Measurements from ENCODE around the gene MAGEB3.

MAGEB3 gene

DNA sequence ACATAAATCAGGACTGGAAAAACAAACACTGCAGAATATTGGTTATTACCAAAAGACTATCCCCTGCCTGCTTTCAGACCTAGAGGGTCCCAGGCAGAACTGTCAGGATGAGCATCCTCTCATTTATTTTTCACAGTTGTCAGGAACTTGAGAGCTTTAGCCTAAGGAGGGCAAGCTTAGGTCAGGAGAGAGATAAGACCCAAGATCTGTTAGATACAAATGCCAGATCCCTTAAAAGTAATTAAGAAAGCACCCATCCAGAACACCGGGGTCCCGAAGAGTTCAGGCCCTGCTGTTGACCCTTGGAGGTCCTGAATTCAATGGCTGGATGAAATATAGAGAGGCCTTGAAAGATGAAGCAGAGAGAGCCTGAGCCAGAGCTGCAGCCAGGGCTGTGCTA is 5.9 kb upstream of the MAGEB3 start:
- no peaks in the 10 kb centered on the region for H3K27me3 ChIP-seq (ENCODE audit: control insufficient read depth, insufficient read depth, low read length)
- H3K9me3 ChIP-seq (ENCODE audit: control insufficient read depth, insufficient read depth, low read length): no peaks in the 10 kb centered on the region
- no peak overlapping the region for H3K27ac ChIP-seq (ENCODE audit: low read depth, low read length)
- no peaks in the 10 kb centered on the region for H3K36me3 ChIP-seq (ENCODE audit: control insufficient read depth, insufficient read depth, low read length)
- H3K9ac ChIP-seq (ENCODE audit: low read depth, low read length): no peak overlapping the region
- H3K4me3 ChIP-seq (ENCODE audit: low read depth, low read length): no peak overlapping the region
- H3K4me1 ChIP-seq (ENCODE audit: control insufficient read depth, insufficient read depth, low read length): peaks cover 35% of the 10 kb centered on the region

DNA sequence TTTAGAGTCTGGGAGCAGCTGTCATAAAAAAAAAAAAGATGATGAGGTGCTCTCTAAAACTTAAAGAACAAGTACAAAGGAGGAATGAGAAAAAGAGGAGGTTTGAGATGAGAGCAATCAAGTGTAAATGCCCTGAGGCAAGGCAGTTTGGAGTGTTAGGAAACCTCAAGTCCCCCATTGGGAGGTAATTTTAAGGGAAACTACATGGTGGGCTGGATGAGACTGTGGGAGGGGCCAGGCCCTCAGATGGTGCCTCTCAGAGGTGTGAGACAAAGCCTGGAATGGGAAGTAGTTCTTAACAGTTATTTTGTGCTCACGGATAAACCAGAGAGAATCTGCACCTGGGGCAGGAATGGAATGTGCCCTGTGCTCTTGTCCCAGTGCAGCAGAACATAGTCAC is 1.9 kb upstream of the MAGEB3 start:
- no peak overlapping the region for H3K9ac ChIP-seq (ENCODE audit: low read depth, low read length)
- H3K27ac ChIP-seq (ENCODE audit: low read depth, low read length): no peak overlapping the region
- H3K4me3 ChIP-seq (ENCODE audit: low read depth, low read length): no peak overlapping the region
- no peaks in the 10 kb centered on the region for H3K27me3 ChIP-seq (ENCODE audit: control insufficient read depth, insufficient read depth, low read length)
- no peaks in the 10 kb centered on the region for H3K36me3 ChIP-seq (ENCODE audit: control insufficient read depth, insufficient read depth, low read length)
- H3K4me1 ChIP-seq (ENCODE audit: control insufficient read depth, insufficient read depth, low read length): peaks cover 20% of the 10 kb centered on the region
- no peaks in the 10 kb centered on the region for H3K9me3 ChIP-seq (ENCODE audit: control insufficient read depth, insufficient read depth, low read length)

DNA sequence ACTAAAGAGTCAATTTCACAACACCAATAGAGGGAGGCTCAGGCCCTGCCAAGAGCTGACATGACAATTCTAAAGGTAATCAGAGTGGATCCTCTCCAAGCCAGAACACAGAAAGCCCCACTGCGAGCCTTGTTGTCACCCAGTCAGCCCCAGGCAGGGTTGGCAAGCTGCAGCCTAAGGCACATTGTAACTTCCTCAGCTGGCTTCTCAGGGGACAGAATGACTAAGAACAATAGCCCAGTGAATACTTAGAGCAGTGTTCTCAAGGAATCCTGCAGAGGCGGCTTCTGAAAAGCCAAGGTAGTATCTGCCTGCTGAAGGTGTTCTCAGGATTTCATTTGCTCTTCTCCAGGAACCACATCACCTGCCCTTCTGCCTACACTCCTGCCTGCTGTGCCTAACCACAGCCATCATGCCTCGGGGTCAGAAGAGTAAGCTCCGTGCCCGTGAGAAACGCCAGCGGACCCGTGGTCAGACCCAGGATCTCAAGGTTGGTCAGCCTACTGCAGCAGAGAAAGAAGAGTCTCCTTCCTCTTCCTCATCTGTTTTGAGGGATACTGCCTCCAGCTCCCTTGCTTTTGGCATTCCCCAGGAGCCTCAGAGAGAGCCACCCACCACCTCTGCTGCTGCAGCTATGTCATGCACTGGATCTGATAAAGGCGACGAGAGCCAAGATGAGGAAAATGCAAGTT is 11.4 kb downstream of the MAGEB3 start, which contains the start of gene MAGEB4:
Gene MAGEB4 (plus strand): TSS at position 277 of the 692 bp plus-strand sequence. CDS start 136 bp downstream, at position 413.
- peaks cover 11% of the 10 kb centered on the region; the same call in 1 of the 2 replicates for H3K4me1 ChIP-seq (ENCODE audit: control insufficient read depth, insufficient read depth, low read length)
- no peaks in the 10 kb centered on the region for H3K9me3 ChIP-seq (ENCODE audit: control insufficient read depth, insufficient read depth, low read length)
- no peak within 1 kb of the TSS for H3K4me3 ChIP-seq (ENCODE audit: low read depth, low read length)
- no peak within 1 kb of the TSS for H3K9ac ChIP-seq (ENCODE audit: low read depth, low read length)
- no peaks in the 10 kb centered on the region; the same call in 1 of the 2 replicates for H3K27me3 ChIP-seq (ENCODE audit: control insufficient read depth, insufficient read depth, low read length)
- H3K27ac ChIP-seq (ENCODE audit: low read depth, low read length): no peak within 1 kb of the TSS
- no peaks in the 10 kb centered on the region for H3K36me3 ChIP-seq (ENCODE audit: control insufficient read depth, insufficient read depth, low read length)

DNA sequence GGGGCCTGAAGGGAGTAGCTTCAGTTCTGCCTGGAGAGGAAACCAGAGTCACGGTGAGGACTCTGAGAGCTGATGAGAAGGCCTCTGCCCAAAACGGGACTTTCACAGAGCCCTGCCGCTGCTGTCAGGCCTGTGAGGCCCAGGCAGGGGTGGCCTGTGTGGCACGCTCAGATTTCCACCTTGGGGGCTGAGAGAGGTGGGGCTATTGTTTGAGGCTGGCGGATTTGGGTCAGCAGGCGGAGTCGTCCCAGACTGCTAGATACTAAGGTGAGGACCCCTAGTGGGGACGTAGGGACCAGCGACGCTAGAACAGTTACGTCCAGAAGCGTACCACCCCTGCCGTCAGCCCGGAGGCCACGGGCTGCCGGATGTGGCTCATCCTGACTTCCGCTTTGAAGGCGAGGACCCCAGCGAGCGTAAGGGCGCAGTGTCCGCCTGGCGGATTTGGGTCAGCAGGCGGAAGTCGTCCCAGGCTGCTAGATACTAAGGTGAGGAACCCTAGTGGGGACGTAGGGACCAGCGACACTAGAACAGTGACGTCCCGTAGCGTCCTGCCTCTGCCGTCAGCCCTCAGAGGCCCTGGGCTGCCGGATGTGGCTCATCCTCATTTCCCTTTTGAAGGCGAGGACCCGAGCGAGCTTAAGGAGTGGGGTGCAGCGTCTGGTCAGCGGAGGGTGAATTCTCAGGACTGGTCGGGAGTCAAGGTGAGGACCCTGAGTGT is 16.5 kb downstream of the MAGEB3 start, which contains the start of gene MAGEB1:
Gene MAGEB1 (plus strand): TSS at position 378 of the 721 bp plus-strand sequence. CDS start 3,348 bp downstream, outside the sequence.
- peaks cover 9% of the 10 kb centered on the region; the same call in 1 of the 2 replicates for H3K4me1 ChIP-seq (ENCODE audit: control insufficient read depth, insufficient read depth, low read length)
- no peak within 1 kb of the TSS for H3K27ac ChIP-seq (ENCODE audit: low read depth, low read length)
- H3K36me3 ChIP-seq (ENCODE audit: control insufficient read depth, insufficient read depth, low read length): no peaks in the 10 kb centered on the region
- H3K9ac ChIP-seq (ENCODE audit: low read depth, low read length): no peak within 1 kb of the TSS
- H3K27me3 ChIP-seq (ENCODE audit: control insufficient read depth, insufficient read depth, low read length): no peaks in the 10 kb centered on the region; the same call in 1 of the 2 replicates
- no peak within 1 kb of the TSS for H3K4me3 ChIP-seq (ENCODE audit: low read depth, low read length)
- no peaks in the 10 kb centered on the region; the same call in 1 of the 2 replicates for H3K9me3 ChIP-seq (ENCODE audit: control insufficient read depth, insufficient read depth, low read length)

DNA sequence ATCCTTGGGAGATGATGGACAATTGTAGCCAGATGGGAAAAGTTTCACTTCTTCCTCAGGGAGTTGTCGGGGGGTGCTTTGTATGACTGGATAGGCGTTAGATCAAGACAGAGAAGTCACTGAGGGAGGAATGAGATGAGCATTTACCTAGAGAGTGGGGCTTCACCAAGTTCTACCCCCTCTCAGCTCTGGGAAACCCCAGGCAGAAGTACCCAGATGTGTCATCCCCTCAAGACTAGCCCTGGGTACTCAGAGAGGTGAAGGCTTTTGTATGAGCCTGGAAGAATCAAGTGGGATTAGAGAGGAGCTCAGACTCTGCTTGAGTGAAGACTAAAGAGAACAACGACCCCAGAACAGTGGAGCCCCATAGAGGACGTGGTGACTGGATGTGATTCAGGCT is 18.4 kb downstream of the MAGEB3 start:
- Histone ChIP-seq H3K36me3 (ENCODE audit: control insufficient read depth, insufficient read depth, low read length) (no peaks in the 10 kb centered on the region), H3K9ac (ENCODE audit: low read depth, low read length) (no peak overlapping the region), H3K4me1 (ENCODE audit: control insufficient read depth, insufficient read depth, low read length) (peaks cover 7% of the 10 kb centered on the region; the same call in 1 of the 2 replicates), H3K27me3 (ENCODE audit: control insufficient read depth, insufficient read depth, low read length) (no peaks in the 10 kb centered on the region; the same call in 1 of the 2 replicates), H3K27ac (ENCODE audit: low read depth, low read length) (no peak overlapping the region), H3K9me3 (ENCODE audit: control insufficient read depth, insufficient read depth, low read length) (peaks cover 2% of the 10 kb centered on the region; the same call in 1 of the 2 replicates), H3K4me3 (ENCODE audit: low read depth, low read length) (no peak overlapping the region)

DNA sequence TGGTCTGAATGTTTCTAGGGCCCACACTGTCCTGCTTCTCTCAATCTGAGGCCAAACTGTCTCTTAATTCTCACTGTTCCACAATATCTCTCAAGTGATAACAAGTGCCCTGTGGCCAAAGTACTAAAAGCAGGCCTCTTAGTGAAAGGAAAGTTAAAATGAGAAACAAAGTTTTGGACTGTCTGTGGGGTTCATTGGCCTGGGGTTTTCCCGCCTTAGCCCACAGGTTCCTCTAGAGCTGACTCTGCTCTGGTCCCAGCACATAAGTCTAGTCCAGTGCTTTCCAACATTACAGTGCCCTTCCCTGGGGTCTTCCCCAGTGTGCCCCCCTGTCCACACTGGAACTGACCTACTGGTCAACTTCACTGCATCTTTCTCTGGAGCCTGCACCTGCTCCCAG is 22.8 kb downstream of the MAGEB3 start:
- no peak overlapping the region for H3K4me3 ChIP-seq (ENCODE audit: low read depth, low read length)
- H3K9ac ChIP-seq (ENCODE audit: low read depth, low read length): no peak overlapping the region
- H3K27me3 ChIP-seq (ENCODE audit: control insufficient read depth, insufficient read depth, low read length): no peaks in the 10 kb centered on the region
- no peaks in the 10 kb centered on the region for H3K4me1 ChIP-seq (ENCODE audit: control insufficient read depth, insufficient read depth, low read length)
- H3K27ac ChIP-seq (ENCODE audit: low read depth, low read length): no peak overlapping the region
- H3K9me3 ChIP-seq (ENCODE audit: control insufficient read depth, insufficient read depth, low read length): peaks cover 29% of the 10 kb centered on the region
- no peaks in the 10 kb centered on the region for H3K36me3 ChIP-seq (ENCODE audit: control insufficient read depth, insufficient read depth, low read length)

DNA sequence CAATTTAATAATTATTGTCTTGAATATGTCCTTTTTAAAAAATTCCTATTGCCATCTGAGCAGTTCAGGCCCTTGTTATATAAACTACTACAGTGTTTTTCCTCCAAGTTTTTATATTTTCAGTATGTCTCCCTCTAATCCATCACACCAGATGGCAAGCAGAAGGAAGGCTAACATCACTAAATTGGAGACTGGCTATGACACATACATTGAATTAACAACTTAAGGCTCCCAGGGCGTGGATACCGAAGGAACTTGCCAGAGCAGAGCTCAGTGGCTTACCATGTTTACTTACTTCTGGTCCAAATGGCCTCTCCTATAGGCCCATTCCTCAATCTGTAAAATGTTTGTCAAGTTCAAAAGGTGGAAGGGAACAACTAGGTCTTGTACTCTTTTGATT is 29.5 kb downstream of the MAGEB3 start:
- Histone ChIP-seq H3K4me3 (ENCODE audit: low read depth, low read length) (no peak overlapping the region), H3K4me1 (ENCODE audit: control insufficient read depth, insufficient read depth, low read length) (no peaks in the 10 kb centered on the region), H3K27ac (ENCODE audit: low read depth, low read length) (no peak overlapping the region), H3K9ac (ENCODE audit: low read depth, low read length) (no peak overlapping the region), H3K27me3 (ENCODE audit: control insufficient read depth, insufficient read depth, low read length) (no peaks in the 10 kb centered on the region), H3K36me3 (ENCODE audit: control insufficient read depth, insufficient read depth, low read length) (no peaks in the 10 kb centered on the region), H3K9me3 (ENCODE audit: control insufficient read depth, insufficient read depth, low read length) (peaks cover 16% of the 10 kb centered on the region)

DNA sequence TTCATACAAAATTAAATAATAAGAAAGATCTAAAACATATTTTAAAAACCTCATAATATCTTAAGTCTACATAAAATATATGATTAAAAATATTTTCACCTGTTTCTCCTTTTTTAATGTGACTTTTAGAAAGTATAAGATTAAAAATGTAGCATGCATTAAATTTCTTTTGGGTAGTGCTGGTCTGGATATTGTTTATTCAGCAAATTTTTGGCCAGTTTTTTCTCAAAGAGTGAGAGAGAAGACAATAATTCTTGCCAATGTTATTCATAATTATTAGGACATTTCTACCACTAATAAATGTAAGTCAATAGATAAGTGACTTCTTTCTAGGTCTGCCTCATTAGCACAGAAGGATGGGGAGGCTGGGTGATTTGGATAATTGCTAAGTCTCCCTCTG is 30.6 kb downstream of the MAGEB3 start:
- Histone ChIP-seq H3K27ac (ENCODE audit: low read depth, low read length) (no peak overlapping the region), H3K27me3 (ENCODE audit: control insufficient read depth, insufficient read depth, low read length) (no peaks in the 10 kb centered on the region), H3K4me1 (ENCODE audit: control insufficient read depth, insufficient read depth, low read length) (no peaks in the 10 kb centered on the region), H3K9me3 (ENCODE audit: control insufficient read depth, insufficient read depth, low read length) (peaks cover 11% of the 10 kb centered on the region), H3K36me3 (ENCODE audit: control insufficient read depth, insufficient read depth, low read length) (no peaks in the 10 kb centered on the region), H3K9ac (ENCODE audit: low read depth, low read length) (no peak overlapping the region), H3K4me3 (ENCODE audit: low read depth, low read length) (no peak overlapping the region)

DNA sequence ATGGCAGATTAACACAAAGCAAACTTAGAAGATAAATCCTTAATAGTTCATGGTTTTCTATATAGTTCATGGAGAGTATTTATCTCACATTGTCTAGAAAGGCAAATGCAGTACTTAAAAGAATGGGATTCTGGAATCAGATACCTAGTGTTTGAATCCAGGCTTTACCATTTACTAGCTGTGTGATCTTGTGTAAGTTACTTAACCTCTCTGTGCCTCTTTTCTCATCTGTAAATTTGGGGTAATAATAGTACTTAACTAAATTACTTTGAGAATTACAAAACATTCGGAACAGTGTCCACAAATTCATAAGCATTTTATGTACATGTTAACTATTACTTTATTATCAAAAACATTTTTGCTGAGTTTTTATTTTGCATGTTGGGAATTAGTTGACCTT is 32.3 kb downstream of the MAGEB3 start:
- no peaks in the 10 kb centered on the region for H3K9me3 ChIP-seq (ENCODE audit: control insufficient read depth, insufficient read depth, low read length)
- no peaks in the 10 kb centered on the region for H3K36me3 ChIP-seq (ENCODE audit: control insufficient read depth, insufficient read depth, low read length)
- no peaks in the 10 kb centered on the region for H3K27me3 ChIP-seq (ENCODE audit: control insufficient read depth, insufficient read depth, low read length)
- H3K9ac ChIP-seq (ENCODE audit: low read depth, low read length): no peak overlapping the region
- H3K27ac ChIP-seq (ENCODE audit: low read depth, low read length): no peak overlapping the region
- H3K4me1 ChIP-seq (ENCODE audit: control insufficient read depth, insufficient read depth, low read length): no peaks in the 10 kb centered on the region
- no peak overlapping the region for H3K4me3 ChIP-seq (ENCODE audit: low read depth, low read length)

DNA sequence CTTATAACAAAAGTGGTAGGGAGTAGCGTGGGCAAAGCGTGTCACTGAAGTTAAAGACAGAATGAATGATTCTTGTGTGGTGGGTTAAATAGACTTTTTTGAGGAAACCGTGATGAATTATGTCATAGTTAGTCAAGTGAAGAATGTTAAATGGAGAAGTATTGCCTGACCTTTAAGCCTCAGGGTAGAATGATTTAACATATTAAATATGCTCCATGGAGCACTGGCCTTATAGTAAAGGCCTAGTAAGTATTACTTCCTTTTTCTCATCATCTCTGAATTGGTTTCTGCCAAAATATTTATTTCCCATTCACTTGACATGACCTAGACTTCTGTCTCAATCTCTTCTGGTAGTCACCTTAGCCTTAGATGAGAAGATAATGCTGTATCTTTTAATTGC is 40.2 kb downstream of the MAGEB3 start:
- H3K36me3 ChIP-seq (ENCODE audit: control insufficient read depth, insufficient read depth, low read length): no peaks in the 10 kb centered on the region
- no peaks in the 10 kb centered on the region for H3K9me3 ChIP-seq (ENCODE audit: control insufficient read depth, insufficient read depth, low read length)
- no peak overlapping the region for H3K27ac ChIP-seq (ENCODE audit: low read depth, low read length)
- 0 out of 2 replicates have a peak, but pooled peaks cover 4% of the 10 kb centered on the region for H3K4me1 ChIP-seq (ENCODE audit: control insufficient read depth, insufficient read depth, low read length)
- H3K27me3 ChIP-seq (ENCODE audit: control insufficient read depth, insufficient read depth, low read length): no peaks in the 10 kb centered on the region
- no peak overlapping the region for H3K9ac ChIP-seq (ENCODE audit: low read depth, low read length)
- H3K4me3 ChIP-seq (ENCODE audit: low read depth, low read length): no peak overlapping the region

DNA sequence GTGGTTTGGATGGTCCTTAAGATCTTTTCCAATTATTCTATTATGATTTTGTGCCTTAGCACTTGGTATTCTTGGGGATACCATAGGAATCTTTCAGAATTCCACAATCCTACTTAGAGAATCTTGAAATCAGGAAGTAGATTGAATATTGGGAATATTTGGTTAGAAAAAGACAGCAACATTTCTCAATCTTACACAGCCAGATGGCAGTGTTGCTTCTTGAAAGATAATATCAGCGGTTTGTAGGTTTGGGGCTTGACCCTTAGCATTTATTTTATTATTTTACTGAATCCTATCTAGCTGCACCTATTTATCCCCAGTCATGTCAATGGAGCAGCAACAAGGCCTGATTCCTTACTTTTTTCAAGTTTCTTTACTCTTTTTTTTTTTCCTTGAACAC is 45.0 kb downstream of the MAGEB3 start:
- Histone ChIP-seq H3K27me3 (ENCODE audit: control insufficient read depth, insufficient read depth, low read length) (no peaks in the 10 kb centered on the region), H3K27ac (ENCODE audit: low read depth, low read length) (no peak overlapping the region), H3K4me1 (ENCODE audit: control insufficient read depth, insufficient read depth, low read length) (0 out of 2 replicates have a peak, but pooled peaks cover 4% of the 10 kb centered on the region), H3K36me3 (ENCODE audit: control insufficient read depth, insufficient read depth, low read length) (no peaks in the 10 kb centered on the region), H3K9ac (ENCODE audit: low read depth, low read length) (no peak overlapping the region), H3K9me3 (ENCODE audit: control insufficient read depth, insufficient read depth, low read length) (no peaks in the 10 kb centered on the region), H3K4me3 (ENCODE audit: low read depth, low read length) (no peak overlapping the region)
